ENCODE results near the gene TMEM250. TPM values are rescaled to one million over a fixed set of nuclear protein-coding genes. Genes with fewer than 3 reads are reported as not detected.

TMEM250 gene
- total RNA-seq, 2 donors from 2014 or later: 38.9 to 40.1 TPM

- DNase-seq (ENCODE audit: low spot score): no peak
- no peak for ATAC-seq (ENCODE audit: insufficient number of reproducible peaks, low FRiP score, low read depth)
- TF ChIP-seq CTCF (IDR thresholded peaks at IDR 0.05): no peak
- Histone ChIP-seq H3K27me3 (replicated peaks; ENCODE audit: insufficient read depth) (no peaks in the 10 kb centered on the region), H3K4me3 (no peak overlapping the region), H3K36me3 (no peaks in the 10 kb centered on the region), H3K4me1 (ENCODE audit: control insufficient read depth in 1 of 2, low read depth in 2 of 2) (peaks cover 3 to 8% of the 10 kb centered on the region in 2 donors), H3K9me3 (no peaks in the 10 kb centered on the region), H3K27ac (no peak overlapping the region)
Observed at GRCh38 chr9:136127313-136127712, 8.6 kb upstream of the TMEM250 start.

- ATAC-seq (ENCODE audit: insufficient number of reproducible peaks, low FRiP score, low read depth): no peak
Observed at GRCh38 chr9:136124976-136125692, 6.5 kb upstream of the TMEM250 start.

GRCh38 chr9:136122425-136123383 is 4.0 kb upstream of the TMEM250 start:
- H3K36me3 ChIP-seq: no peaks in the 10 kb centered on the region
- H3K27me3 ChIP-seq (replicated peaks; ENCODE audit: insufficient read depth): no peaks in the 10 kb centered on the region
- ATAC-seq (ENCODE audit: insufficient number of reproducible peaks, low FRiP score, low read depth) (no peak), DNase-seq (ENCODE audit: low spot score) (peak; percentile 31)
- peak overlapping the region; percentile 61 for H3K4me3 ChIP-seq
- TF ChIP-seq CTCF (IDR thresholded peaks at IDR 0.05): peak; percentile 98
- H3K4me1 ChIP-seq (ENCODE audit: control insufficient read depth in 1 of 2, low read depth in 2 of 2): peaks cover 9 to 24% of the 10 kb centered on the region in 2 donors
- no peaks in the 10 kb centered on the region for H3K9me3 ChIP-seq
- H3K27ac ChIP-seq: no peak overlapping the region

More at GRCh38 chr9:136124976-136125692, 6.5 kb upstream of the TMEM250 start:
- no peak for TF ChIP-seq CTCF (IDR thresholded peaks at IDR 0.05)
- Histone ChIP-seq H3K36me3 (no peaks in the 10 kb centered on the region), H3K27me3 (replicated peaks; ENCODE audit: insufficient read depth) (no peaks in the 10 kb centered on the region), H3K4me1 (ENCODE audit: control insufficient read depth in 1 of 2, low read depth in 2 of 2) (peaks cover 3 to 12% of the 10 kb centered on the region in 2 donors), H3K9me3 (no peaks in the 10 kb centered on the region), H3K27ac (no peak overlapping the region), H3K4me3 (no peak overlapping the region)
- DNase-seq (ENCODE audit: low spot score): no peak

- DNase-seq (ENCODE audit: low spot score): no peak
Observed at GRCh38 chr9:136121801-136122200, 3.1 kb upstream of the TMEM250 start.

More at GRCh38 chr9:136121801-136122200, 3.1 kb upstream of the TMEM250 start:
- Histone ChIP-seq H3K4me1 (ENCODE audit: control insufficient read depth in 1 of 2, low read depth in 2 of 2) (peaks cover 15 to 33% of the 10 kb centered on the region in 2 donors), H3K27ac (no peak overlapping the region), H3K36me3 (no peaks in the 10 kb centered on the region), H3K9me3 (no peaks in the 10 kb centered on the region), H3K4me3 (no peak overlapping the region), H3K27me3 (replicated peaks; ENCODE audit: insufficient read depth) (no peaks in the 10 kb centered on the region)
- ATAC-seq (ENCODE audit: insufficient number of reproducible peaks, low FRiP score, low read depth): no peak
- no peak for TF ChIP-seq CTCF (IDR thresholded peaks at IDR 0.05)

Data from thoracic aorta (tissue), 2 donors.